Muscle of back (tissue), 11 donors: ENCODE measurements around the gene BBC3. TPM values are rescaled to one million over a fixed set of nuclear protein-coding genes. Genes with fewer than 3 reads are reported as not detected.
A peak's percentile ranks its signal among the peaks of the same experiment; 100 is the strongest.

ENCODE experiments used
- DNase-seq, 3 donors: peaks; one replicate each; pipeline versions ENCODE4 v3.0.0 to v3.0.0-alpha.2; 2013
- polyA plus RNA-seq, 10 donors: library from polyadenylated mRNA; unstranded; fragments of 120-200 nt; gene quantifications; one replicate each; pipeline ENCODE4 v1.2.1, GENCODE V29; 2013; ENCODE audit not compliant: insufficient read length in 10 of 10

BBC3 gene
- polyA plus RNA-seq, 10 donors: 1.7 to 3.8 (median 2.4) TPM

- DNase-seq: no peak
Measured at GRCh38 chr19:47200530-47200929, 30.5 kb downstream of the BBC3 start.

- no peak for DNase-seq
Measured at GRCh38 chr19:47197141-47197540, 33.9 kb downstream of the BBC3 start.

GRCh38 chr19:47195434-47195833 is 35.6 kb downstream of the BBC3 start:
- DNase-seq: no peak

- peak in 1 of 3 donors; percentile 34 for DNase-seq
Measured at GRCh38 chr19:47190167-47190727, 40.8 kb downstream of the BBC3 start.

DNA sequence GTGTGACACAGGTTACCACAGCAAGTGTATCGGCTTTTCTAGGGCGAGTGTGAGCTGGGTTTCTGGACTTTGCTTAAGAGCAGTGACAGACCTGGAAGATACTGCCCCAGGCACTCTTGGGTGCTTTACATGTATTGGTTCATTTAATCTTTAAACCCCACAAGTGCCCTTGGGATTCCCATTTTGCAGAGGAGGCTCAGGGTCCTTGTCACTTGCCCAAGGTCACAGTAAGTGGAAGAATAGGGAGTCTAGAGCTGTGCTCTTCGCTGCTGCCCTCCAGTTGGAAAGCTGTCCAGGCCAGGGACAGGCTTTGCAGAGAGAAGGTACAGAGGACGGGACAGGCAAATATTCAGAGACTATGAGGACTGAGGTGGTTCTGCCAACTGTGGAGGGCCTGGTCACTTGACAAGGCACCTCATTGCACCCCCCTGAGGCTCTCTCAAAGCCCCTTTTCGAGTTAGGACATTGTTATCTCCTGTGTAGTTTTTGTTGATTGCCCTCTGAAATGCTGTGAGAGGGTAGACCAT is 42.4 kb downstream of the BBC3 start:
- DNase-seq: no peak

DNA sequence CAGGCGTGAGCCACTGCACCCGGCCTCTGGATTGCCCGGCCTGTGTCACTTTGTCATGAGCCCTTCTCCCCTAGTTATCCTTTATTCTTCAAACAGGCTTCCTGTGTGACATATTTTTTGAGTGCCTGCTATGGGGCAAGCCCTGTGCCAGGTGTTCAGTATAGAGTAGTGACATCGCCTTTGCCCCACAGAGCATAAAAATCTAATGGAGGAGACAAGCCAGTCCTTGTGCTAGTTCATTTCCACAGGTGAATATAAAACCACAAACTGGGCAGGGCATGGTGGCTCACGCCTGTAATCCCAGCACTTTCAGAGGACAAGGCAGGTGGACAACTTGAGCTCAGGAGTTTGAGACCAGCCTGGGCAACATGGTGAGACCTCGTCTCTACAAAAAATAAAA is 43.2 kb downstream of the BBC3 start:
- no peak for DNase-seq

DNA sequence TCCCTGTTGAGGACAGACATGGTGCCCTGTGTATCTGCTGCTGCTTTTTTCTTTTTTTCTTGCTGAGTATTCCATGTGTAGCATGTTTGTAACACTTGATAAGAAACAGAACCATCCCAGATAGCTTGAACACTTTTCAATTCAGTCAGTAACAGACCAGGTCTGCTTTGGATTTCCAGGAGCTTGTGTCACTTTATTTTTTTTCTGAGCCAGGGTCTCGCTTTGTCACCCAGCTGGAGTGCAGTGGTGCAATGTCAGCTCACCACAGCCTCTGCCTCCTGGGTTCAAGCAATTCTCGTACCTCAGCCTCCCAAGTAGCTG is 43.7 kb downstream of the BBC3 start:
- no peak for DNase-seq

GRCh38 chr19:47186446-47187334 is 44.3 kb downstream of the BBC3 start:
- no peak for DNase-seq

DNA sequence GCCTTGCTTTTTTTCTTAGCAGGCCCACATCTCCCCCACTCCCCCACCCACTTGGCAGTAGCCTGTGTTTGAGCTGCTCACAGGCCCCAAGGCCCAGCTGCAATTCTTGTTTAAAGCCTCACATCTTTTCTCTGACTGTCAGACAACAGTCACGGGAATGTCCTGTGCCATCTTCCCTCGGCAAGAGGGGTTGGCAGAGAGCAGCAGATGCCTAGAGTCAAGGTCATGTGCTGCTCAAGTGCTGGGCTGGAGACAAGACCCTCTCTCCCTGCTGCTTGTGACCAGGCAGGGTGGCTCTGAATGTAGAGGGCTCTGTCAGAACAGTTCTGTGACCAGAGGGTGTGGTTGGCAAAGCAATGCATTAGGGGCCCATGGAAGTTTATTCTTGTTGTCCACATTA is 47.4 kb downstream of the BBC3 start:
- peak in 1 of 3 donors; percentile 10 for DNase-seq

DNA sequence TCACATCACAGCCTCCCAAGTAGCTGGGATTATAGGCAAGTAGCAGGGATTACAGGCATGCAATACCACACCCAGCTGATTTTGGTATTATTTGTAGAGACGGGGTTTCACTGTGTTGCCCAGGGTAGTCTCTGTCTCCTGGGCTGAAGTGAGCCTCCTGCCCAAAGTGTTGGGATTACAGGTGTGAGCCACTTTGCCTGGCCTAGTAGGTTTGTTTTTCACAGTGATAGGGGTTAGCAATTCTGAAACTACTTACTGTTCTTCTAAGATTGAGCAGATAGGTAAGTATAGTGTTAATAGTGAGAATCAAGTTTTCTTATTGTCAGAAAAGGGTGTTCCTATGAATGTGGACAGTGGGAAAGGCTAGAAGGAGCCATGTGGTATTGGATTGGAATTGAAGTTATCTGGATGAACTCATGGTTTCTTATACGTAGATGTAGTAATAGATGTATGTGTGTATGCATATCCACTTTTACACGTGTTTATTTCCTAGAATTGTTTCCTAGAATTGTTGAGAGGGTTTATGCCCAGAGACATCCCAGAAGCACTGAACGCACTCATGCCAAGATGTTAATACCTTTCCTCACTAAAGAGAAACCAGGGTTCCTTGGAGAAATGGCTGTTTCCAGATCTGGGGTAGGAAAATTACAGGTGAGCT is 51.2 kb downstream of the BBC3 start:
- no peak for DNase-seq

DNA sequence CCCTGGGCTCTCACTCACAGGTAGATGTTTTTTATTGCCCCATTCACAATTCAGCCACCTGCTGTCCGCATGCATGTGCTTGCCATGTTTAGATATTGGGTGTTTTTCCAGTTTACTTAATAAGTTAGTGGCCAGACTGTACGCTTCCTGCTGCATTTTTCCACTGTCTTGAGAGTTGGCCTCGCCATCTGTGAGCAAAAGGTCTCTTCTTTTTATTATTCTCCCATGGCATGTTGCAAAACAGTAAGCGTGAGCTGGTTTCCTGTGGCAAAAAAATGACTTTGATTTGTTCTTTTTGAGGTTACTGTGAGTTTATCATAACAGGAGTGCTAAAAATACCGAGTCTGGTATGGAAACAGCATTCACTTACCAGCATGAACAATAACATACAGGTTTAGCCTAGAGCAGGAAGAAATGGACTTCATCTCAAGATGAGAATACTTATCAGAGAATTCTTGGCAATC is 54.3 kb downstream of the BBC3 start:
- DNase-seq: peak in 2 of 3 donors; percentile 30 to 59

GRCh38 chr19:47176071-47176626 is 54.9 kb downstream of the BBC3 start:
- DNase-seq: peak in 1 of 3 donors; percentile 10

GRCh38 chr19:47172666-47173455 is 58.1 kb downstream of the BBC3 start:
- no peak for DNase-seq

Other genes with a start within 250 kb of the BBC3 start
- 1 to 10 TPM in 9 of 10 donors, under 1 TPM in 1; 0.74 to 3.9 (median 2.6) TPM for gene NPAS1, start 211.4 kb downstream of the BBC3 start, polyA plus RNA-seq
- 10 to 100 TPM in 2 of 10 donors, 1 to 10 TPM in 8; 4.4 to 10.1 (median 6.6) TPM for gene TMEM160, start 182.6 kb downstream of the BBC3 start, polyA plus RNA-seq
- gene ZC3H4, start 117.4 kb downstream of the BBC3 start, polyA plus RNA-seq: 10 to 100 TPM; 22.2 to 31.5 (median 25.2) TPM
- gene SAE1, start 100.4 kb downstream of the BBC3 start, polyA plus RNA-seq: 100 to 1,000 TPM in 1 of 10 donors, 10 to 100 TPM in 9; 67.1 to 104 (median 83.3) TPM
- 10 to 100 TPM; 15.3 to 22.4 (median 19.1) TPM for gene CCDC9, start 25.3 kb upstream of the BBC3 start, polyA plus RNA-seq
- 10 to 100 TPM in 3 of 10 donors, 1 to 10 TPM in 7; 6.3 to 11.5 (median 8.8) TPM for gene INAFM1, start 43.7 kb upstream of the BBC3 start, polyA plus RNA-seq
- 1 to 10 TPM; 1.5 to 3.5 (median 2.3) TPM for gene C5AR1, start 78.7 kb upstream of the BBC3 start, polyA plus RNA-seq
- gene C5AR2, start 101.0 kb upstream of the BBC3 start, polyA plus RNA-seq: under 1 TPM; 0.30 to 0.63 (median 0.42) TPM
- gene DHX34, start 118.1 kb upstream of the BBC3 start, polyA plus RNA-seq: 10 to 100 TPM in 7 of 10 donors, 1 to 10 TPM in 3; 8.1 to 12.5 (median 10.7) TPM
- 10 to 100 TPM in 5 of 10 donors, 1 to 10 TPM in 5; 7.6 to 13.9 (median 10.9) TPM for gene MEIS3, start 188.3 kb upstream of the BBC3 start, polyA plus RNA-seq
- under 1 TPM; 0.05 to 0.45 (median 0.18) TPM for gene SLC8A2, start 240.7 kb upstream of the BBC3 start, polyA plus RNA-seq